Measurements from ENCODE around the gene SRBD1. TPM values are rescaled to one million over a fixed set of nuclear protein-coding genes. Genes with fewer than 3 reads are reported as not detected.

Gene SRBD1
- polyA plus RNA-seq, 1 experiment: 8.7 TPM

DNA sequence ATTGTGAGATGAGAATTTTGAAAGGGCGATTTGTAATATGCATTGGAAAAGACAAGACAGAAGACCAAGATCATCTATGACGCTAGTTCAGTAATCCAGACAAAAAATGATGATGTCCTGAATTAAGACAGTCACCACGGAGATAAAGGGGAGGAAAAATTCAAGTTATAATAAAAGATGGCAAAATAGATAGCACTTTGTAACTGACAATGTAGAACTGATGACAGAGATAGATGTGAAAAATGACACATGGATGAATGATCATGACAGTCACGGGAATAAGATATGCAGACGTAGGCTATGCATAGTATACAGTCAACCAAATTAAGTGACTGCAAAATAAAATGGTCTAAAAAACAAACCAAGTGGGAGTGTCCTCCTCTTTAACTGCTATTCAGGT lies 59.2 kb downstream of the SRBD1 start:
- H3K4me3 ChIP-seq (ENCODE audit: low read depth, low read length): no peak overlapping the region
- ChIA-PET POLR2A (no interaction called here), CTCF (interaction anchor here (0.8 kb wide), 1 partner anchor 570 kb away, joined by 4 read pairs; no protein-coding TSS in a partner anchor)
- DNase-seq (ENCODE audit: low read depth, low spot score): no peak
- no peaks in the 10 kb centered on the region for H3K27me3 ChIP-seq (ENCODE audit: control insufficient read depth, insufficient read depth, low read length)
- TF ChIP-seq, protein P1, sequence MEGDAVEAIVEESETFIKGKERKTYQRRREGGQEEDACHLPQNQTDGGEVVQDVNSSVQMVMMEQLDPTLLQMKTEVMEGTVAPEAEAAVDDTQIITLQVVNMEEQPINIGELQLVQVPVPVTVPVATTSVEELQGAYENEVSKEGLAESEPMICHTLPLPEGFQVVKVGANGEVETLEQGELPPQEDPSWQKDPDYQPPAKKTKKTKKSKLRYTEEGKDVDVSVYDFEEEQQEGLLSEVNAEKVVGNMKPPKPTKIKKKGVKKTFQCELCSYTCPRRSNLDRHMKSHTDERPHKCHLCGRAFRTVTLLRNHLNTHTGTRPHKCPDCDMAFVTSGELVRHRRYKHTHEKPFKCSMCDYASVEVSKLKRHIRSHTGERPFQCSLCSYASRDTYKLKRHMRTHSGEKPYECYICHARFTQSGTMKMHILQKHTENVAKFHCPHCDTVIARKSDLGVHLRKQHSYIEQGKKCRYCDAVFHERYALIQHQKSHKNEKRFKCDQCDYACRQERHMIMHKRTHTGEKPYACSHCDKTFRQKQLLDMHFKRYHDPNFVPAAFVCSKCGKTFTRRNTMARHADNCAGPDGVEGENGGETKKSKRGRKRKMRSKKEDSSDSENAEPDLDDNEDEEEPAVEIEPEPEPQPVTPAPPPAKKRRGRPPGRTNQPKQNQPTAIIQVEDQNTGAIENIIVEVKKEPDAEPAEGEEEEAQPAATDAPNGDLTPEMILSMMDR (IDR thresholded peaks at IDR 0.05; ENCODE audit: low read depth, low read length): no peak
- no peaks in the 10 kb centered on the region for H3K9me3 ChIP-seq (ENCODE audit: control insufficient read depth, insufficient read depth, low read length)
- no peak overlapping the region for H3K27ac ChIP-seq (ENCODE audit: low read depth, low read length)

DNA sequence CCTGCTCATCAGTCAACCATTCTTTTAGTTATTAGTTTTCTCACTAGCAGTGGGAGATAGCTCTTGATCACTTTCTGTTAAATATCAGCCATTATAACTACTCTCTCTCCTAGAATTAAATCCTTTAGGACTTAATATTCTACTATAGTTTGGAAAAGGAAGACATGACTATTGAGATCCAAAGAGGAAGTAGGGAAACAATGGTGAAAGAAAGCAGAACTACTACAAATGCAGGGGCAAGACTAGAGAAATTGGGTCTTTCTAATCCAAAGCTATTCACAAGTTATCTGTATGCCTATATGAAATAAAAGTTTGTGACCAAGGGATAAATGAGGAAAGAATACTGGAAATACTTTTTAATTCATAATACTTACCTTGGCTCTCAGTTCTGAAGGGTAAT lies 65.1 kb downstream of the SRBD1 start:
- TF ChIP-seq, protein P1 (IDR thresholded peaks at IDR 0.05; ENCODE audit: low read depth, low read length): no peak
- Histone ChIP-seq H3K27me3 (ENCODE audit: control insufficient read depth, insufficient read depth, low read length) (no peaks in the 10 kb centered on the region), H3K27ac (ENCODE audit: low read depth, low read length) (no peak overlapping the region), H3K9me3 (ENCODE audit: control insufficient read depth, insufficient read depth, low read length) (peaks cover 15% of the 10 kb centered on the region), H3K4me3 (ENCODE audit: low read depth, low read length) (no peak overlapping the region)
- POLR2A ChIA-PET: no interaction called here
- no peak for DNase-seq (ENCODE audit: low read depth, low spot score)
- CTCF ChIA-PET: interaction anchor here (0.8 kb wide), 1 partner anchor 52 kb away, joined by 3 read pairs; no protein-coding TSS in a partner anchor

- Histone ChIP-seq H3K27ac (ENCODE audit: low read depth, low read length) (no peak overlapping the region), H3K9me3 (ENCODE audit: control insufficient read depth, insufficient read depth, low read length) (peaks cover 16% of the 10 kb centered on the region), H3K4me3 (ENCODE audit: low read depth, low read length) (no peak overlapping the region), H3K27me3 (ENCODE audit: control insufficient read depth, insufficient read depth, low read length) (no peaks in the 10 kb centered on the region)
- CTCF ChIA-PET: no interaction called here
- no peak for DNase-seq (ENCODE audit: low read depth, low spot score)
- POLR2A ChIA-PET: no interaction called here
- TF ChIP-seq, protein P1 (IDR thresholded peaks at IDR 0.05; ENCODE audit: low read depth, low read length): no peak
These were observed 67.8 kb downstream of the SRBD1 start for GRCh38 chr2:45543257-45543656.

DNA sequence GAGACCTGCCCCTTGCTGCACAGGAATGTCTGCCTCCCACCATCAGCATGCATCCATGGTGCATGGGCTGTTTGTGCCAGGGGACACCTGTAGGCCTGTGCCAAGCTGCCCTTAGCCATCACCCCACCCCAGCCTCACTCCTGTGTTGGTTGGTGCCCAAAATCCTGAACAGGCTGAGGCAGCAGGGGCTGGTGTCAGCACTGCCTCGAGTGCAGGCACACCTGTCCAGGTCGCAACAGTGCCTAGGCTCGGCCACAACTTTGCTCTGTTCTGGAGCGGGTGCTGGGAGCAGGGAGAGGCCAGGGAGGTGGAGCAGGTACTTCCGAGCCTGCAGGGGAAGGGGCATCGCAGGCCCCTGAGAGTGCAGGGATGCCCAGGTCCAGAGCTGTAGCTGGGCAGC lies 69.1 kb downstream of the SRBD1 start:
- no peak for DNase-seq (ENCODE audit: low read depth, low spot score)
- ChIA-PET POLR2A (no interaction called here), CTCF (no interaction called here)
- TF ChIP-seq, protein P1 (IDR thresholded peaks at IDR 0.05; ENCODE audit: low read depth, low read length): no peak
- Histone ChIP-seq H3K4me3 (ENCODE audit: low read depth, low read length) (no peak overlapping the region), H3K27me3 (ENCODE audit: control insufficient read depth, insufficient read depth, low read length) (no peaks in the 10 kb centered on the region), H3K9me3 (ENCODE audit: control insufficient read depth, insufficient read depth, low read length) (peaks cover 16% of the 10 kb centered on the region), H3K27ac (ENCODE audit: low read depth, low read length) (no peak overlapping the region)

- TF ChIP-seq, protein P1 (IDR thresholded peaks at IDR 0.05; ENCODE audit: low read depth, low read length): no peak
- ChIA-PET POLR2A (no interaction called here), CTCF (no interaction called here)
These were observed 69.6 kb downstream of the SRBD1 start for GRCh38 chr2:45541450-45541849.

More at GRCh38 chr2:45541450-45541849, 69.6 kb downstream of the SRBD1 start:
- Histone ChIP-seq H3K4me3 (ENCODE audit: low read depth, low read length) (no peak overlapping the region), H3K9me3 (ENCODE audit: control insufficient read depth, insufficient read depth, low read length) (peaks cover 16% of the 10 kb centered on the region), H3K27ac (ENCODE audit: low read depth, low read length) (no peak overlapping the region), H3K27me3 (ENCODE audit: control insufficient read depth, insufficient read depth, low read length) (no peaks in the 10 kb centered on the region)
- no peak for DNase-seq (ENCODE audit: low read depth, low spot score)
